Osteoblast (primary cell): Measurements from ENCODE around the gene DENND6B. TPM values are rescaled to one million over a fixed set of nuclear protein-coding genes. Genes with fewer than 3 reads are reported as not detected.

Source experiments
- DNase-seq: peaks from one replicate; pipeline ENCODE4 v3.0.0; 2011; ENCODE audit warnings: low spot score, mixed read lengths; ENCODE audit not compliant: insufficient read length; ENCODE audit errors: missing footprints
- H2AFZ ChIP-seq: 2 replicates; pipeline ENCODE4 v1.6.0; 2011; ENCODE audit warnings: mild to moderate bottlenecking, low read length
- H3K27ac ChIP-seq: 2 replicates; pipeline ENCODE4 v1.5.1; 2011; ENCODE audit warnings: mild to moderate bottlenecking, low read depth, low read length, moderate library complexity
- H3K27me3 ChIP-seq: 2 replicates; pipeline ENCODE4 v1.6.0; 2012; ENCODE audit warnings: mild to moderate bottlenecking, control low read depth, inconsistent platforms, low read length, moderate library complexity; ENCODE audit not compliant: insufficient read depth
- H3K36me3 ChIP-seq: 2 replicates; pipeline ENCODE4 v1.5.1; 2011; ENCODE audit warnings: mild to moderate bottlenecking, low read length, control low read depth, moderate library complexity; ENCODE audit not compliant: insufficient read depth
- H3K4me1 ChIP-seq: 2 replicates; pipeline ENCODE4 v1.5.1; 2011; ENCODE audit warnings: mild to moderate bottlenecking, low read length, control low read depth, moderate library complexity; ENCODE audit not compliant: insufficient read depth
- H3K4me2 ChIP-seq: 2 replicates; pipeline ENCODE4 v1.6.0; 2011; ENCODE audit warnings: mild to moderate bottlenecking, low read length; ENCODE audit not compliant: insufficient read depth
- H3K4me3 ChIP-seq: fragments of 200-600 bp; sonication (generic); 3 replicates; pipeline ENCODE4 v1.5.1; 2012; ENCODE audit warnings: mild to moderate bottlenecking, low read length, inconsistent platforms; ENCODE audit not compliant: insufficient read depth
- H3K79me2 ChIP-seq: 2 replicates; pipeline ENCODE4 v1.6.0; 2012; ENCODE audit warnings: mild to moderate bottlenecking, low read length, control low read depth, inconsistent platforms; ENCODE audit not compliant: insufficient read depth
- H3K9me3 ChIP-seq: 2 replicates; pipeline ENCODE4 v1.5.1; 2011; ENCODE audit warnings: low read depth, low read length, control low read depth
- H4K20me1 ChIP-seq: 2 replicates; pipeline ENCODE4 v1.6.0; 2012; ENCODE audit warnings: mild to moderate bottlenecking, low read length, control low read depth; ENCODE audit not compliant: insufficient read depth
- CTCF ChIP-seq: IDR thresholded peaks from 2 replicates; pipeline ENCODE4 v1.5.1; 2011; ENCODE audit warnings: mild to moderate bottlenecking, low read depth, low read length, moderate library complexity; ENCODE audit errors: extremely low read depth
- total RNA-seq: library from RNA; depleted of rRNA; stranded (reverse); fragments of >200 nt; gene quantifications from 2 replicates; pipeline ENCODE4 v1.2.3, GENCODE V29; 2012

Gene DENND6B
- total RNA-seq, 1 donor: 6.5 TPM

GRCh38 chr22:50339945-50340879 lies 13.4 kb upstream of the DENND6B start:
- H3K79me2 ChIP-seq: peaks cover 7% of the 10 kb centered on the region
- H3K27me3 ChIP-seq: no peaks in the 10 kb centered on the region
- DNase-seq: no peak
- TF ChIP-seq CTCF: no peak
- no peak overlapping the region for H3K27ac ChIP-seq
- H3K9me3 ChIP-seq: no peaks in the 10 kb centered on the region
- no peaks in the 10 kb centered on the region for H3K36me3 ChIP-seq
- no peak overlapping the region for H3K4me3 ChIP-seq
- no peak overlapping the region for H2AFZ ChIP-seq
- no peaks in the 10 kb centered on the region for H4K20me1 ChIP-seq
- no peak overlapping the region for H3K4me2 ChIP-seq
- H3K4me1 ChIP-seq: peaks cover 5% of the 10 kb centered on the region

- H3K27me3 ChIP-seq: no peaks in the 10 kb centered on the region
- H3K36me3 ChIP-seq: no peaks in the 10 kb centered on the region
- H3K27ac ChIP-seq: no peak overlapping the region
- H3K79me2 ChIP-seq: peaks cover 7% of the 10 kb centered on the region
- no peaks in the 10 kb centered on the region for H4K20me1 ChIP-seq
- no peak for DNase-seq
- H3K4me1 ChIP-seq: peaks cover 5% of the 10 kb centered on the region
- no peak overlapping the region for H3K4me3 ChIP-seq
- no peak for TF ChIP-seq CTCF
- no peaks in the 10 kb centered on the region for H3K9me3 ChIP-seq
- H2AFZ ChIP-seq: no peak overlapping the region
- no peak overlapping the region for H3K4me2 ChIP-seq
Observed at GRCh38 chr22:50338860-50339462, 12.1 kb upstream of the DENND6B start.

- Histone ChIP-seq H3K27me3 (no peaks in the 10 kb centered on the region), H3K27ac (no peak overlapping the region), H4K20me1 (no peaks in the 10 kb centered on the region), H3K4me3 (no peak overlapping the region), H3K4me1 (peaks cover 5% of the 10 kb centered on the region), H3K79me2 (peaks cover 3% of the 10 kb centered on the region), H2AFZ (no peak overlapping the region), H3K36me3 (no peaks in the 10 kb centered on the region), H3K4me2 (no peak overlapping the region), H3K9me3 (no peaks in the 10 kb centered on the region)
- TF ChIP-seq CTCF: no peak
- DNase-seq: no peak
Observed at GRCh38 chr22:50338042-50338573, 11.3 kb upstream of the DENND6B start.
